ENCODE measurements around the gene PAF1. TPM values are rescaled to one million over a fixed set of nuclear protein-coding genes. Genes with fewer than 3 reads are reported as not detected.

The PAF1 gene
- total RNA-seq, 2 experiments from 2014 or later, result 33.1 to 45.9 TPM

DNA sequence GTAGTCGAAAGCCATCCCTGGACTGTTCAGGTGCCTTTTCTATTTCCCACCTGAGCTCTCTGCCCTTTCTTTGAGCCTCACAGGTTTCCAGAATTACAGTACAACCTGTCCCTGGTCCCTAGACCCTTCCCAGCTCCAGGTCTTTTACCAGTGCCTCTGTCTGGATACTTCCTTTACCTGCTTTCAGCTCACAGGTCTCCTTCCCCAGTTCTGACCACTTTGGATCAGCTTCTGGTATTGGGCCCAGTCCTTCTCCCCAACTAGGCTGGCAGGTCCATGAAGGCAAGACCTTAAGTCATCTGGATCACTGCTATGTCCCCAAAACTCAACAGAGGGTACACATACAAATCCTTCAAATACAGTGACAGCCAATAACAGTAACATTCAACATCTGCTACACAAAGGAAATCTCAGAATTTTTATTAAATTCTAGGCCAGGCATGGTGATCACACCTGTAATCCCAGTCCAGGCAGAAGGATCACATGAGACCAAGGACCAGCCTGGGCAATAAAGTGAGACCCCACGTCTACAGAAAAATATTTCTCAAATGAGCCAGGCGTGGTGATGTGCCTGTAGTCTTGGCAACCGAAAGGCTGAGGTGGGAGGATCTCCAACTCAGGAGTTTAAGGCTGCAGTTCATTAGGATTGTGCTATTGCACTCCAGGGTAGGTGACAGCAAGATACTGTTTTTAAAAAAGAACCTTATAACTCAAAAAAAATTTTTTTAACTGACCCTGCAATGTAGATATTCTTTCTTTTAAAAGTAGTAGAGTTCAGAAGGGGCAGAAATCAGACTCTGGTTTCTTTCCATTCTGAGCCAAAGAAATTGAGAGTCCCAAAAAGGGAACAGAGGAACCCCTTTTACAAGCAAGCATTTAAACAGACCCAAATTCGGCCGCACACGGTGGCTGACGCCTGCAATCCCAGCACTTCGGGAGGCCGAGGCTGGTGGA is 43.5 kb upstream of the PAF1 start:
- peak; percentile 20 for DNase-seq (ENCODE audit: low spot score)
- H3K4me2 ChIP-seq (ENCODE audit: low read length), result peak overlapping the region; percentile 93
- TF ChIP-seq EZH2phosphoT487 (IDR thresholded peaks at IDR 0.05; ENCODE audit: borderline replicate concordance, low read depth, low read length), result no peak
- TF ChIP-seq, protein P1, sequence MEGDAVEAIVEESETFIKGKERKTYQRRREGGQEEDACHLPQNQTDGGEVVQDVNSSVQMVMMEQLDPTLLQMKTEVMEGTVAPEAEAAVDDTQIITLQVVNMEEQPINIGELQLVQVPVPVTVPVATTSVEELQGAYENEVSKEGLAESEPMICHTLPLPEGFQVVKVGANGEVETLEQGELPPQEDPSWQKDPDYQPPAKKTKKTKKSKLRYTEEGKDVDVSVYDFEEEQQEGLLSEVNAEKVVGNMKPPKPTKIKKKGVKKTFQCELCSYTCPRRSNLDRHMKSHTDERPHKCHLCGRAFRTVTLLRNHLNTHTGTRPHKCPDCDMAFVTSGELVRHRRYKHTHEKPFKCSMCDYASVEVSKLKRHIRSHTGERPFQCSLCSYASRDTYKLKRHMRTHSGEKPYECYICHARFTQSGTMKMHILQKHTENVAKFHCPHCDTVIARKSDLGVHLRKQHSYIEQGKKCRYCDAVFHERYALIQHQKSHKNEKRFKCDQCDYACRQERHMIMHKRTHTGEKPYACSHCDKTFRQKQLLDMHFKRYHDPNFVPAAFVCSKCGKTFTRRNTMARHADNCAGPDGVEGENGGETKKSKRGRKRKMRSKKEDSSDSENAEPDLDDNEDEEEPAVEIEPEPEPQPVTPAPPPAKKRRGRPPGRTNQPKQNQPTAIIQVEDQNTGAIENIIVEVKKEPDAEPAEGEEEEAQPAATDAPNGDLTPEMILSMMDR (conservative IDR thresholded peaks at IDR 0.05; ENCODE audit: low read length), result no peak
- H3K79me2 ChIP-seq (ENCODE audit: insufficient read depth, low read depth, low read length), result peaks cover 36% of the 10 kb centered on the region
- no peak overlapping the region for H2AFZ ChIP-seq (ENCODE audit: low read length)
- H3K27ac ChIP-seq (ENCODE audit: low read depth, low read length, poor library complexity, severe bottlenecking), result peak overlapping the region; percentile 78
- ChIA-PET POLR2A (interaction anchor here (1.5 to 1.8 kb wide), 6 partner anchors 7 to 99 kb away, joined by 3 to 15 read pairs (median 8); partner anchors contain the start of genes EID2B, GMFG and SUPT5H), CTCF (ENCODE audit: unreplicated experiment) (interaction anchor here (0.5 kb wide), 1 partner anchor 504 kb away, joined by 3 read pairs; the partner anchor contains the start of genes MRPS12 and SARS2)
- H3K4me3 ChIP-seq (ENCODE audit: low read depth, low read length, poor library complexity, severe bottlenecking), result peak overlapping the region; percentile 97
- H4K20me1 ChIP-seq (ENCODE audit: insufficient read depth, low read length), result peaks cover 17% of the 10 kb centered on the region
- H3K36me3 ChIP-seq (ENCODE audit: insufficient read depth, low read length), result peaks cover 54% of the 10 kb centered on the region
- BruUV-seq (replicated peaks), result no TSS peak
- H3K9me3 ChIP-seq (ENCODE audit: low read length), result no peaks in the 10 kb centered on the region
- H3K4me1 ChIP-seq (ENCODE audit: insufficient read depth, low read length, poor library complexity, severe bottlenecking), result peaks cover 43% of the 10 kb centered on the region
- no peaks in the 10 kb centered on the region for H3K9me2 ChIP-seq (ENCODE audit: insufficient read depth, low read length)
- intact Hi-C loops (cut with micrococcal nuclease; ENCODE audit: unreplicated experiment), result no loop called here

DNA sequence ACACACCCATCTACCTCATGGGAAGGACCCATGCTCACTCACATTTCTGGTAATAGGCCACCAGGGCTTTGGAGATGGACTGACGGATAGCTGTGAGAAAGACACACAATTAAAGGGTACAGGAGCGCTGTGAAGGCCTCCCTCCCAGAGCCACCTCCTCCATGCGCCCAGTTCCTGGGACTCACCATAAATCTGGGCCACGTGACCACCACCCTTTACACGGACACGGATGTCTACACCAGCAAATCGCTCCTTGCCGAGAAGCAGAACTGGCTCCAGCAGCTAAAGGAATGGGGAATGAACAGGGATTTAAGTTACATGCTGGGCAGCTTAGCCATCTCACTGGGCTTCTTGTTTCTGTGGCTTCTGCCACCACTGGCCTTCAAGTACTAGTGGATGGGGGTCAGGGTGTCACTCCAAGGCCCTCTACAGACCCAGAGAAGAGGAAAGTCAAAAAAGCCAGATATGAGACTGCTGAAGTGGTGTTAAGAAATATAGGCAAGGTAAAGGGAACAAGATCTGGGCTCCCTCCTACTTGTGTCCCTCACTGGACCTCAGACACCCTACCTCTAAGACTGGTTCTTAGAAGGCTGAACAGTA is 42.7 kb upstream of the PAF1 start:
- Histone ChIP-seq H3K27ac (ENCODE audit: low read depth, low read length, poor library complexity, severe bottlenecking) (peak overlapping the region; percentile 78), H3K4me2 (ENCODE audit: low read length) (peak overlapping the region; percentile 93), H4K20me1 (ENCODE audit: insufficient read depth, low read length) (peaks cover 17% of the 10 kb centered on the region), H3K9me3 (ENCODE audit: low read length) (no peaks in the 10 kb centered on the region), H3K4me3 (ENCODE audit: low read depth, low read length, poor library complexity, severe bottlenecking) (peak overlapping the region; percentile 97), H2AFZ (ENCODE audit: low read length) (no peak overlapping the region), H3K79me2 (ENCODE audit: insufficient read depth, low read depth, low read length) (peaks cover 36% of the 10 kb centered on the region), H3K9me2 (ENCODE audit: insufficient read depth, low read length) (no peaks in the 10 kb centered on the region), H3K36me3 (ENCODE audit: insufficient read depth, low read length) (peaks cover 54% of the 10 kb centered on the region), H3K4me1 (ENCODE audit: insufficient read depth, low read length, poor library complexity, severe bottlenecking) (peaks cover 35% of the 10 kb centered on the region)
- no TSS peak for BruUV-seq (replicated peaks)
- DNase-seq (ENCODE audit: low spot score), result no peak
- CTCF ChIA-PET (ENCODE audit: unreplicated experiment), result interaction anchor here (0.5 kb wide), 1 partner anchor 503 kb away, joined by 3 read pairs; the partner anchor contains the start of genes MRPS12 and SARS2
- no peak for TF ChIP-seq EZH2phosphoT487 (IDR thresholded peaks at IDR 0.05; ENCODE audit: borderline replicate concordance, low read depth, low read length)
- TF ChIP-seq, protein P1 (conservative IDR thresholded peaks at IDR 0.05; ENCODE audit: low read length), result no peak
- intact Hi-C loops (cut with micrococcal nuclease; ENCODE audit: unreplicated experiment), result no loop called here
- POLR2A ChIA-PET, result interaction anchor here (0.6 kb wide), 1 partner anchor 91 kb away, joined by 3 read pairs; the partner anchor contains the start of gene SAMD4B

Data from OCI-LY7 (cell line).